Parathyroid adenoma (tissue), 2 donors: ENCODE measurements around the gene RPS6KC1.

Experiments
- H2AFZ ChIP-seq: fragments of 300-600 bp; sonication (generic); one replicate; pipeline ENCODE4 v1.7.0; 2017; ENCODE audit warnings: antibody characterized with exemption, mild to moderate bottlenecking
- H3K27ac ChIP-seq: fragments of 300-600 bp; sonication (generic); one replicate; pipeline ENCODE4 v1.7.0; 2017
- H3K27me3 ChIP-seq: fragments of 300-600 bp; sonication (generic); one replicate; pipeline ENCODE4 v1.7.0; 2017; ENCODE audit warnings: low read length; ENCODE audit not compliant: control insufficient read depth, insufficient read depth
- H3K36me3 ChIP-seq: fragments of 300-600 bp; sonication (generic); one replicate; pipeline ENCODE4 v1.7.0; 2017; ENCODE audit warnings: low read length; ENCODE audit not compliant: control insufficient read depth, insufficient read depth
- H3K4me1 ChIP-seq: fragments of 300-600 bp; sonication (generic); one replicate; pipeline ENCODE4 v1.7.0; 2017; ENCODE audit warnings: control low read depth
- H3K4me2 ChIP-seq: fragments of 300-600 bp; sonication (generic); one replicate; pipeline ENCODE4 v1.7.0; 2017; ENCODE audit warnings: low read length
- H3K4me3 ChIP-seq: fragments of 300-600 bp; sonication (generic); one replicate; pipeline ENCODE4 v1.7.0; 2017; ENCODE audit warnings: low read depth, low read length
- H3K79me2 ChIP-seq: fragments of 300-600 bp; sonication (generic); one replicate; pipeline ENCODE4 v1.7.0; 2017; ENCODE audit warnings: control low read depth
- H3K9ac ChIP-seq: fragments of 300-600 bp; sonication (generic); one replicate; pipeline ENCODE4 v1.7.0; 2017; ENCODE audit warnings: mild to moderate bottlenecking
- H3K9me3 ChIP-seq: fragments of 300-600 bp; sonication (generic); one replicate; pipeline ENCODE4 v1.7.0; 2017; ENCODE audit warnings: low read length; ENCODE audit not compliant: control insufficient read depth
- TF ChIP-seq, protein P1 (sequence below): fragments of 300-600 bp; sonication (generic); IDR thresholded peaks from one replicate; pipeline ENCODE4 v1.7.0; 2017; ENCODE audit warnings: antibody characterized with exemption, mild to moderate bottlenecking
- donor health status: primary hyperparathyroidism.

Gene RPS6KC1

DNA sequence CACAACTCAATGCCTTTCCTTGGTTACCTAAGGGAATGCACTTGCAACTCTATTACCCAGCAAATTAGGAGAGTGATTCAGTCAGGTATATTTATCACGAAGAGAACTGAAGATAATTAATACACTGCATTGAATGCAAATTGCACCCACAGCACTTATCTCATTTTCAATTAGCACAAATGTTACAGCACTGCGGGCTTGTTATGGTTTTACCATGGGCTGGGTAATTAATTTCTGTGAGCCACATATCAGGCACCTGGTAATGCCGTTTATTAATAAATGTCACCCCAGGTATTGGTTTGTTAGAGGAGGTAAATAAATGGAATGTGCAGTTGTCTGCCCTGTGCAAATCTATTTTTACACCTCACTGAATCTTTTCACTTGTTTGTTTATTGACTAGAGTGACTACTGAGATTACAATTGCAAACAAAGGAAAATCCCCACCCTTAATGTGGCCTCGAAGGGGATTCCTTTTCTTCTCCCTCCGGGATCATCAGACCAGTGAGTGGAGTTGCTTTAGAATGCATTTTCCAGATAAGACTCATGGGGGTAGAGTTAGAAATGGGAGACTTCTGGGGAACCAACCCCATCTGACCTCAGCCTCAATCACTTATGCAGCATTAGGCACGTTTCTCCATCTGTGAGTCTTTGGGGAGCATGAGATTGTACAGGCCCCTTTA, 269.3 kb downstream of the RPS6KC1 start:
- Histone ChIP-seq H3K79me2 (no peaks in the 10 kb centered on the region), H3K9ac (no peak overlapping the region), H3K27ac (no peak overlapping the region), H3K9me3 (no peaks in the 10 kb centered on the region), H3K4me2 (no peak overlapping the region), H3K27me3 (no peaks in the 10 kb centered on the region), H3K4me1 (no peaks in the 10 kb centered on the region), H3K36me3 (no peaks in the 10 kb centered on the region), H3K4me3 (no peak overlapping the region), H2AFZ (no peak overlapping the region)
- TF ChIP-seq, protein P1, sequence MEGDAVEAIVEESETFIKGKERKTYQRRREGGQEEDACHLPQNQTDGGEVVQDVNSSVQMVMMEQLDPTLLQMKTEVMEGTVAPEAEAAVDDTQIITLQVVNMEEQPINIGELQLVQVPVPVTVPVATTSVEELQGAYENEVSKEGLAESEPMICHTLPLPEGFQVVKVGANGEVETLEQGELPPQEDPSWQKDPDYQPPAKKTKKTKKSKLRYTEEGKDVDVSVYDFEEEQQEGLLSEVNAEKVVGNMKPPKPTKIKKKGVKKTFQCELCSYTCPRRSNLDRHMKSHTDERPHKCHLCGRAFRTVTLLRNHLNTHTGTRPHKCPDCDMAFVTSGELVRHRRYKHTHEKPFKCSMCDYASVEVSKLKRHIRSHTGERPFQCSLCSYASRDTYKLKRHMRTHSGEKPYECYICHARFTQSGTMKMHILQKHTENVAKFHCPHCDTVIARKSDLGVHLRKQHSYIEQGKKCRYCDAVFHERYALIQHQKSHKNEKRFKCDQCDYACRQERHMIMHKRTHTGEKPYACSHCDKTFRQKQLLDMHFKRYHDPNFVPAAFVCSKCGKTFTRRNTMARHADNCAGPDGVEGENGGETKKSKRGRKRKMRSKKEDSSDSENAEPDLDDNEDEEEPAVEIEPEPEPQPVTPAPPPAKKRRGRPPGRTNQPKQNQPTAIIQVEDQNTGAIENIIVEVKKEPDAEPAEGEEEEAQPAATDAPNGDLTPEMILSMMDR: no peak
